GM11168 (cell line): ENCODE results near the gene SOAT1.

Experiments used
- in situ Hi-C: fragments of 300-500 bp; cut with MboI; formaldehyde crosslinking; loops from one replicate; pipeline ENCODE4 v1.12.0; 2022; ENCODE audit warnings: low sequenced_read_pairs; ENCODE audit not compliant: unreplicated experiment

The SOAT1 gene

DNA sequence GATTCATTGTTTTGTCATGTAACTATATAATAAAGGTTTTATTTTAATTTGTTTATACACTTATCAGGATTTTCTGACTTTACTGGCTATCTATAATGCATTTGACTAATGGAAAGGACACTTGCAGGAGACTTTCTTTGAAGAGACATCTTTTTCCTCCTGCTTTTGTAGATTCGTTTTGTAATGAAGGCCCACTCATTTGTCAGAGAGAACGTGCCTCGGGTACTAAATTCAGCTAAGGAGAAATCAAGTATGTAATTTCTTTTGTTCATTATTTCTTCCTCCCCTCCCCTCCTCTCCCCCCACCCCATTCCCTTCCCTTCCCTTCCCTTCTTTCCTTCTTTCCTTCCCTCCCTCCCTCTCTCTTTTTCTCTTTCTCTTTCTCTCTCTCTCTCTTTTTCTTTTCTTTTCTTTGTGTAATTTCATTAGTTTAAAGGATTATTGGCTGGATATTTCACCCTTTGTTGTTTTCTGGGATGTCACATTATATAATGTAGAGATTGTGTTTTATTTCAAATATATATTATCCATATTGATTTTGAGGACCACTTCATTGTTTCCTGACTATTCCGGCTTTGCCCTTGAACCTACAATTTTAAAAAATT lies 48.4 kb downstream of the SOAT1 start:
- in situ Hi-C loops = no loop called here

DNA sequence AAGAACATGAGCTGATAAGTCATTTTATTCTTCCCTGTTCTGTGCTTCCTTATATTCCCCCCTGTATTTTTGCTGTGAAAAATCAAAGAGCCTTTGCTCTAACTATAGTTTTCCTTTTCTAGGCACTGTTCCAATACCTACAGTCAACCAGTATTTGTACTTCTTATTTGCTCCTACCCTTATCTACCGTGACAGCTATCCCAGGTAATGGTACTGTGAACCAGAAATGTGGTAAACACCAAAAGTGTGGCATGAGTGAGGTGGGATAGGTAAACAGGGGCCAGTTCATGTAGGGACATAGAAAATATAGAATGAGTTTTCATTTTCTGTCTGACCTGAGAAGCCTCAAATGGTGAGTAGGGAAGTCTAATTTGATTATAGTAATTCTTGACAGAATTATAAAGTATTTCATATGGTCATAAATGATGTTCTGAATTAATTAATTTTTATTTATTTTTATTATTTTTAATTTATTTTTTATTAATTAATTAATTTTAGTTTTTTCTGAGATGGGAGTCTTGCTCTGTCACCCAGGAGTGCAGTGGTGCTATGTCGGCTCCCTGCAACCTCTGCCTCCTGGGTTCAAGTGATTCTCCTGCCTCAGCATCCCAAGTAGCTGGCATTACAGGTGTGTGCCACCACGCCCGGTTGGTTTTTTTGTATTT lies 49.3 kb downstream of the SOAT1 start:
- in situ Hi-C loops = no loop called here

DNA sequence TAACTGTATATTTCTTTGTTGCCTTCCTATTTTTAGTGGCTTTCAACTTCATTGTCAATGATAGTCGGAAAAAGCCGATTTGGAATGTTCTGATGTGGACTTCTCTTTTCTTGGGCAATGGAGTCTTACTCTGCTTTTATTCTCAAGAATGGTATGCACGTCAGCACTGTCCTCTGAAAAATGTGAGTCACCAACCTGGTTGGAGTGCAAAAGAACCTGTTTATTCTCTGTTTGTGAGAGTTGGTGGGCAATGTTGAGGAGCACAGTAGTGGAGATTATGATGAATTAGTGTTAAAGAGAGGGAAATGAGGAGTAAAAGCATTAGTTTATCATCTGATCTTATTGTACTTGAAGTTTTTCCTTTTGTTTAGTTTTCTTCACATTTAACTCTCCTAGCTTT lies 57.7 kb downstream of the SOAT1 start:
- in situ Hi-C loops = loop anchor here (25.0 kb wide), 1 partner anchor 814 kb away; no protein-coding TSS in a partner anchor

DNA sequence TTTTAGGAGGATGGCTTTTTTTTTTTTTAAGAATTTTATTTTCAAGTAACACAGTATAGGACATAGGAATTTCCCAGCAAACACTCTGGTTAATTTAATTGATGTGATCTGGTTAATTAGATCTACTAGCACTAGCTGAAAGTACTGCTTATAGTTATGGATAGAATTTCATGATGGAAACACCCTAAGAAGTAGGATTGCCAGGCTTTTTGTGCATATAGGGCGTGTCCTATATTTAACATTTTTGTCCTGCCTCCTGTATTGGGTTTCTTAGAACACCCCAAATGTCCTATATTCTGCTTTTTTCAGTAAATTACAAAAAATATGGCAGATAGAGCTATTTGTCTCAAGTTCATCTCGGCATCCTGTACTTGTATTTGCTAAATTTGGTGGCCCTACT lies 58.6 kb downstream of the SOAT1 start:
- in situ Hi-C loops = loop anchor here (25.0 kb wide), 1 partner anchor 815 kb away; no protein-coding TSS in a partner anchor

DNA sequence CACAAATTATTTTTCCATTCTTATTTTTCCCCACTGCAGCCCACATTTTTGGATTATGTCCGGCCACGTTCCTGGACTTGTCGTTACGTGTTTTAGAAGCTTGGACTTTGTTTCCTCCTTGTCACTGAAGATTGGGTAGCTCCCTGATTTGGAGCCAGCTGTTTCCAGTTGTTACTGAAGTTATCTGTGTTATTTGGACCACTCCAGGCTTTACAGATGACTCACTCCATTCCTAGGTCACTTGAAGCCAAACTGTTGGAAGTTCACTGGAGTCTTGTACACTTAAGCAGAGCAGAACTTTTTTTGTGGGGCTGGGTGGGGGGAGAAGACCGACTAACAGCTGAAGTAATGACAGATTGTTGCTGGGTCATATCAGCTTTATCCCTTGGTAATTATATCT lies 59.9 kb downstream of the SOAT1 start:
- in situ Hi-C loops = loop anchor here (25.0 kb wide), 1 partner anchor 816 kb away; no protein-coding TSS in a partner anchor

DNA sequence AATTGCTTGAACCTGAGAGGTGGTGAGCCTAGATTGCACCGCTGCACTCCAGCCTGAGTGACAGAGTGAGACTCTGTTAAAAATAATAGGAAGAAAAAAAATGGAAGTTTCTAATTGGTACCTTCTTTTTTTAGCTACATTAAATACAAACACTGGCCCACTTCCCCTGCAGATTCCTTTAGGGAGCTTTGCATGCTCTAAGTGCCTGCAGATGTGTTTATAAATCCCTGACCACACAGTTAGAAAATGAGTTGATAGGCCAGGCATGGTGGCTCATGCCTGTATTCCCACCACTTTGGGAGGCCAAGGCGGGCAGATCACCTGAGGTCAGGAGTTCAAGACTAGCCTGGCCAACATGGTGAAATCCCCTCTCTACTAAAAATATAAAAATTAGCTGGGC lies 68.0 kb downstream of the SOAT1 start:
- in situ Hi-C loops = loop anchor here (25.0 kb wide), 1 partner anchor 824 kb away; no protein-coding TSS in a partner anchor

DNA sequence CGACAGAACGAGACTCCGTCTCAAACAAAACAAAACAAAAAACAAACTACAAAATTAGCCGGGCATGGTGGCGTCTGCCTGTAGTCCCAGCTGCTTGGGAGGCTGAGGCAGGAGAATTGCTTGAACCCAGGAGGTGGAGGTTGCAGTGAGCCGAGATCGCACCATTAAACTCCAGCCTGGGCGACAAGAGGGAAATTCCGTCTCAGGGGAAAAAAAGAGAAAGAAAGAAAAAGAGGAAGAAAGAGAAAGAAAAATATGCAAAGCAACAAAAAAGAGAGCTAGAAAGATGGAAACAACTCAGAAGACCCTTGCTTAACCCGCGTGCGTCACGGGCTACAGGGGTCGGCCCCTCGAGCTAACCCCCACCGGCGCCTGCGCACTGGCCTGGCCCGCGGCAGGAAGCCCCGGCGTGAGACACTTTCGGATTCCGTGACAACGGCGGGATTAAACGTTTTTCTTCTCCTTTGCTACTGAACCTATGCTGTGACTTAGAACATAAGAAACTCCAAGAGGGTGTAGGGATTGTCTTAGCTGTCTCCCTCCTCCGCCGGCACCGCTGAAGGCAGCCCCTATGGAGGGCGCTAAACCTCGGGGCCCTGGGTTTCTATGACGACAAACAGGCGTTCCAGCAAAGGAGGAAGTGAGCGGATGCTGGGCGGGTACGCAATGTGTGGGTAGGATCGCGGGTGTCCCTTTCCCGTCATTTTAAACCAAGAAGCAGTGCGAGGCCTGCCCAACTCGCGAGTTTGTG lies 71.9 kb downstream of the SOAT1 start, which contains the start of gene AXDND1:
Gene AXDND1, plus strand, starts transcription at position 630 of the 751 bp plus-strand sequence. CDS start 539 bp downstream, outside the sequence.
- in situ Hi-C loops = loop anchor here (5.0 to 25.0 kb wide), 2 partner anchors 293 to 828 kb away; no protein-coding TSS in a partner anchor

DNA sequence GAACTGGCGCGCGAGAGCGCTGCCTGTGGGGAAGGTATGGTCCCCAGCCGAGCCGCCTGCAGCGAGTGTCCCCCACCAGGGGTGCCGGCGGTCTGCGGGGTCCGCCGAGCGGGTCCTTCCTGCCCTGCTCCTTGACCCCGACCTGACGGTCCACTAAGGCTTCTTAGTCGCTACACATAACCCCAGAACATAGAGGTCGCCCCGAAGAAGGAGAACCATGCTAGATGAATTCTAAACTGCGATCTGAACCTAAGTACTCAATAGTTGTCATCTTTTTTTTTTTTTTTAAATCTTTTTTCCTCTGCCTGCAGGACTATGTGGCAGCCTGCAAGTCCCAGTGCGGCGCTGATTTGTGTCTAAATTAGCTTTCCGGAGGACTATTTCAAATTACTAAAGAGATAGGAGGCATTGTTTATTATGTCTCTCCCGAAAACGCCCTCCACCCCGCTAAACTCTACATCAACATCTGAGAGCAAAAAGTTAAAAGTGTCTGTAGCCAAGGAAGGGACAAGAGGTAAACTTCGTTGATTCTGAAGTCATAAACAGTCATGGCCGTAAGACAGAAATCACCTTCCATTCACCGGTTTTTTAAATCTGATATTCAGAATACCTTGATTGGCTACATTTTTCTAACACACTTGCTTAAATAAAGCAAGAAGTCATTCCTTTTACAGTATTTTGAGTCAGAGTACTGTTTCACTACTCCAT lies 72.7 kb downstream of the SOAT1 start:
- in situ Hi-C loops = loop anchor here (5.0 to 25.0 kb wide), 2 partner anchors 294 to 829 kb away; no protein-coding TSS in a partner anchor

DNA sequence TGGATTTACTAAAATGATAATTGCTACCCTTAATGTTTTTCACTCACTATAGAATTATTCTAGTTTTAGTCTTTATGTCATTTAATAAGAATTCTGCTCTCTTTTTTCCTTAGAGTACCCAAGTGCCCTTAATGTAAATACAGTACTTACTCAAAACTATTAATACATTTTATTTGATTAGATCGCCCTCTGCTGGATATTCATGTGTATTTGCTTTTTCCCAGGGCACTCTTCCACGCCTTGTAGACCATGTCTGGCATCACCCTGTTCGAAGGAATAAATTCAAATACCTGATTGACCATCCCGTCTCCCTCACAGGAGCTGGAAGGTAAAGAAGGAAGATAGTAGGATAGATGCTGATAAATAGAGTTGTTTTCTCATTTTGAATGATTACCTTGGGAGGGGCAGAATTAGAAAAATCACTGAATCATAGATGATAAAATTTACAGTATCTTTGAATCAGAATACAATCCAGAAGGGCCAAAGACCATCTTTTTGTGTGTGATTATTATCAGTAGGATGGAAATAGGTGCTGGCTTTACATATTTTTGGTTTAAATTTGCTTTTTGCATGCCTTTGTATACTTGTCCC lies 76.2 kb downstream of the SOAT1 start:
- in situ Hi-C loops = loop anchor here (5.0 to 25.0 kb wide), 3 partner anchors 253 to 833 kb away; no protein-coding TSS in a partner anchor

DNA sequence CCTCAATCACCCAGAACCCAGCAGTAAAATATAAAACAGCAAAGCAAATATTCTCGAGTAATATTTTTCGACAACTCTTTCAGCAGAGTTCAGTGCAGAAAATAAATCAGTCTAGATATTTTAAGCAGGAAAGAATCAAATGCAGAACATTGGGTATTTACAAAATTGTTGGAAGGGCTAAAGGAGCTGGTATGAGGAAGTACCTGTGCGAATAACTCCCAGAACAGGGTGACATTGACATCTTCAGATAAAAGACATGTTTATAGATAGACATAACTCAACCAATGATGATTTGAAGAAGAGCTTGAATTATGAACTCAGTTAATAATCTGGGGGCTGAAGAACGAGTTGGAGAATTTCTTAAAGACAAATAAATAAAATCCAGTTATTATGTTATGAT lies 78.6 kb downstream of the SOAT1 start:
- in situ Hi-C loops = loop anchor here (5.0 to 25.0 kb wide), 2 partner anchors 255 to 835 kb away; no protein-coding TSS in a partner anchor

DNA sequence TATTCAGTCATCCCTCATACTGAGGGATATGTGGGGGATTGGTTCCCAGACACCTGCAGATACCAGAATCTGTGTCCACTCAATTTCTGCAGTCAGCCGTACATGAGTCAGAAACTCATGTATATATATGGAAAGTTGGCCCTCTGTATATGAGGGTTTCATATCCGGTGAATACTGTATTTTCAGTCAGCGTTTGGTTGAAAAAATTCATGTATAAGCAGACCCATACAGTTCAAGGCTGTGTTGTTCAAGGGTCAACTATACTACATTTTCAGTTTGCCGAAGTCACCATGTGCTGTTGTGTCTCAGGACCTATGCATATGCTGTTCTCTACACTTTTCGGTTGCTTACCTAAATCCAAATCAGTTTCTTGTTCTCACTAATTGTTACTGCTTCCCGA lies 82.6 kb downstream of the SOAT1 start:
- in situ Hi-C loops = loop anchor here (25.0 kb wide), 1 partner anchor 411 kb away; no protein-coding TSS in a partner anchor

DNA sequence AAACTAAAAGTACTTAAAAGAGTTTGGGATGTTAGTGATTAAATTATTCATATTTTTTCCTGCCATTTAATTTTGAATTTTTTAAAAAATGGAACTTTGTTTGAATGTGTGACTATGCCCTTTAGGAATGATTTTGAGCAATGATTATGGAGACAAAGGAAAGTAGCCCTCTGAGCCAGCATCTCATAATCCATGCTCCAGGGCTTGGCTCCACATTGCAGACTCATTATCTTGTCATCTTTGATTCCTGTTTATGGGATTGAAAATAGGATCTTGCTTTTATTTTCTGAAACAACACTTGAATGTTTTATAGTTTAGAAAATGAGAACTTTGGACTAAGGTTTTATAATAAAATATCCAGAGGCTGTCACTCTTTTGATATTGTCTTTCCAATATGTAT lies 86.7 kb downstream of the SOAT1 start:
- in situ Hi-C loops = loop anchor here (25.0 kb wide), 1 partner anchor 407 kb away; no protein-coding TSS in a partner anchor

DNA sequence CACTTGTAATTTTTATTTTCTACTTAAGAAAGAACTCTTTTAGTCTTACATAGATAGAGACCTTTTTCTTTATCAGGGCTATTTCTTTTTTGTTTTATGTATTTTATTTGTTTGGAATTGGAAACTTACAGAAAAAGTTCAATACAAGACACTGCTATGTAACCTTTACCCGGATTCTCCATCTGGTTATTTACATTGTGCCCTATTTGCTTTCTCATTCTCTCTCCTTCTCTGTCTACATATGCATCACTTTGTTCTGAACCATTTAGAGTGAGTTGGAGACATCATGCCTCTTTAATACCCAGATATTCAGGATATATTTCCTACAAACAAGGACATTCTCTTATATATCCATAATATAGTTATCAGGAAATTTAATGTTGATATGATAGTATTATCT lies 90.4 kb downstream of the SOAT1 start:
- in situ Hi-C loops = loop anchor here (25.0 kb wide), 1 partner anchor 403 kb away; no protein-coding TSS in a partner anchor

DNA sequence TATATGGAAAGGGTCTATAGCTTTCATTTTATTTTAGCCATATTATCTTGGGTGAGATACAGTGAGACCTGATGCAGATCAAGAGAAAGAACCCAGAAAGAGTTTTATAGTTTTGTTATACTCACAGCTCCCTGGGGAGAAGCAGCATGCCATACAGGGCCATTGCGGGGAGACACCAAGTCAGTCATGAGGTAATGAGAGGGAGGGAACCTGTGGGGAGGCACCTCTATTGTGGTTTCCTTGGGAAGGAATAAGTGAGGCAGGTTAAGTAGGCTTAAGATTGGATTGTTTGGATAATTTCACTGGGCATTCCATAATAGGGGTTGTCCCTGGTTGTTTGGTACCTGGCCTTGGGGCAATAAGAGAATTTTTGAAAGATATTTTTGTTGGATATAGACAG lies 91.9 kb downstream of the SOAT1 start:
- in situ Hi-C loops = loop anchor here (25.0 kb wide), 1 partner anchor 402 kb away; no protein-coding TSS in a partner anchor

DNA sequence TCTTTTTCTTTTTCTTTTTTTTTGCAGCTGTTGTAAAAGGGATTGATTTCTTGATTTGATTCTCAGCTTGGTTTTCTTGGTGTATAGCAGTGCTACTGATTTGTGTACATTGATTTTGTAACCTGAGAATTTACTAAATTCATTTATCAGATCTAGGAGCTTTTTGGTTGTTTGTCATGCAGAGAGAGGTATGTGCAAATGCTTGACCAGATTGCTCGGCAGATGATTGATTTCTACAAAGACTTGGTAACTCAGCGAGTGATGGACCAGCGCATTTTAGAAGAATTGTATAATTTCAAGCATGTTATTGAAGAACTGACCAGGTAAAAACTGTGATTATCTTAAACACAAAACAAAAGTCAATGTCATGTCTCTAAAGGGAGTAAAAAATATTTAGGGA lies 100.1 kb downstream of the SOAT1 start:
- in situ Hi-C loops = loop anchor here (25.0 kb wide), 1 partner anchor 394 kb away; no protein-coding TSS in a partner anchor

DNA sequence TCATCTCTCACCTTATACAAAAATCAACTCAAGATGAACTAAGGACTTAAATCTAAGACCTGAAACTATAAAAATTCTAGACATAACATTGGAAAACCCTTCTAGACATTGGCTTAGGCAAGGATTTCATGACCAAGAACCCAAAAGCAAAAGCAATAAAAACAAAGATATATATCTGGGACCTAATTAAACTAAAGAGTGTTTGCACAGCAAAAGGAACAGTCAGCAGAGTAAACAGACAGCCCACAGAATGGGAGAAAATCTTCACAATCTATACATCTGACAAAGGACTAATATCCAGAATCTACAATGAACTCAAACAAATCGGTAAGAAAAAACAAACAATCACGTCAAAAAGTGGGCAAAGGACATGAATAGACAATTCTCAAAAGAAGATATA lies 105.8 kb downstream of the SOAT1 start:
- in situ Hi-C loops = loop anchor here (25.0 kb wide), 1 partner anchor 388 kb away; no protein-coding TSS in a partner anchor
